ENCODE results near the gene ATP10D.

The ATP10D gene

DNA sequence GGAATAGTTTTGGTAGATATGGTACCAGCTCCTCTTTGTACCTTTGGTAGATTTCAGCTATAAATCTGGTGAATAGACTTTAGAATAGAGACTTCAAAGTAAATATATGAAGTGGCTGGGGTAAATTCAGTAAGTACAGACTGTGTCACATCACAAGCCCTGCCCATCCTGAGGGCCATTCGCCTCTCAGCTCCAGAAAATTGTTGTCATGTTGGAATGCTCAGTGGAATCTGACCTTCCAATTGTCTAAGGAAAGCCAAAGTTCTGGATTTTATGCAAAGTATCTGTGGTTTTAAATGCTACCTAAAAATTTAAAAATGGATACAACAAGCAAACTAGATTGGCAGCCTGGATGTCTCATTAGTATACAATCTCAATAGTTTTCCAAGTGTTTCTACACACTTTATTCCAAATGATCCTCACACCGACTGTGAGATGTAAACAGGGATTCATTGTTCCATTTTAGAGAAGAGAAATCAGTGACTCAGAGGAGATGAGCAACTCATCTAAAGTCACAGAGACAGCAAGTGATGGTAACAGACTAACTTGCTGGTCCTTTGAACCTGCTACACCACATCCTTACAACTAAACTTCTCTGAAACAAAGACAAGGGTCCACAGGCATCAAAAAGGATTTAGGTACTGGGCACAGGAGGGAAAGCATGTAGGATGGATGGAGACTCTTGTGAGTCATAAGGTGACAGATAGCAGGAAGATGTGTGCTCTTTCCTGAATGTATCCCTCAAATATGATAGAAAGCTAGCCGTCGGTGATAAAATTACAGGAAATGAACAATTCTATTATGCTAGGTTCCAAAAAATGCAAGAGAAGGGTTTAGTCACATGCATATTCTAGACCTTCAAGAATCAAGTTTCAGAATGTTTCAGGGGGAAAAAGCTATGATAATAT, 127.3 kb downstream of the ATP10D start:
- no peak for DNase-seq (ENCODE audit: low spot score)
- Histone ChIP-seq H3K4me3 (no peak overlapping the region), H3K27ac (no peak overlapping the region)
- no peak for TF ChIP-seq CTCF (IDR thresholded peaks at IDR 0.05)

DNA sequence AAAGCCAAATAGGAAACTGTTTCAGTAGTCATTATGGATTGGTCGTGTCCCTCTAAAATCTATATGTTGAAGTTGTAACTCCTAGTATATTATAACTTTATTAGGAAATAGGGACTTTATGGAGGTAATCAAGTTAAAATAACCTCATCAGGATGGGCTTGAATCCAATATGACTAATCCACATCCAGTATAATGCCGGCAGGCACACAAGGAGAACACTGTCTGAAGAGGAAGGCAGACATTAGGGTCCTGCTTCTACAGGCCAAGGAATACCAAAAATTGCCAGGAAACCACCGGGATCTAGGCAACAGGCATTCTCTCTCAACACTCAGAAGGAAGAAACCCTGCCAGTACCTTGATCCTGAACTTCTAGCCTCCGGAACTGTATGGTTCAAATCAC, 130.3 kb downstream of the ATP10D start:
- no peak overlapping the region for H3K27ac ChIP-seq
- DNase-seq (ENCODE audit: low spot score) = no peak
- H3K4me3 ChIP-seq = no peak overlapping the region
- no peak for TF ChIP-seq CTCF (IDR thresholded peaks at IDR 0.05)

GRCh38 chr4:47617607-47618006, 132.5 kb downstream of the ATP10D start:
- Histone ChIP-seq H3K4me3 (no peak overlapping the region), H3K27ac (no peak overlapping the region)
- no peak for TF ChIP-seq CTCF (IDR thresholded peaks at IDR 0.05)
- DNase-seq (ENCODE audit: low spot score) = no peak

- H3K27ac ChIP-seq = no peak overlapping the region
- no peak for DNase-seq (ENCODE audit: low spot score)
- TF ChIP-seq CTCF (IDR thresholded peaks at IDR 0.05) = no peak
- H3K4me3 ChIP-seq = no peak overlapping the region
These were observed 134.6 kb downstream of the ATP10D start for GRCh38 chr4:47619691-47620090.

DNA sequence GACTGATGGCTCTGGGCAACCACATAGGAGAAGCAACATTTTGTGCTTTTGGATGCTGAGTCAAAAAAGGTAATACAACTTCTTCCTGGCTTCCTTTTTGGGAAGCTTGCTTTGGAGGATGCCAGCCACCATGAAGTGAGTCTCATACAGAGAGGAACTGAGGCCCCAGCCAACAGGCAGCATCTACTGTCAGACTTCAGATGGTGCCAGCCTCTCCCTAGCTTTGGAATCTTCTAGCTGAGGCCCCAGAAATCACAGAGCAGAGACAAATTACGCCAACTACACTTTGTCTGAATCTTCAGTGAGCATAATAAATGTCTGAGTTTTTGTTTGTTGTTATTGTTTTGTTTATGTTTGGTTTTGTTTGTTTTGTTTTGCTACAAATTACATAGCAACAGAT, 136.1 kb downstream of the ATP10D start:
- DNase-seq (ENCODE audit: low spot score) = no peak
- no peak for TF ChIP-seq CTCF (IDR thresholded peaks at IDR 0.05)
- Histone ChIP-seq H3K4me3 (no peak overlapping the region), H3K27ac (no peak overlapping the region)

DNA sequence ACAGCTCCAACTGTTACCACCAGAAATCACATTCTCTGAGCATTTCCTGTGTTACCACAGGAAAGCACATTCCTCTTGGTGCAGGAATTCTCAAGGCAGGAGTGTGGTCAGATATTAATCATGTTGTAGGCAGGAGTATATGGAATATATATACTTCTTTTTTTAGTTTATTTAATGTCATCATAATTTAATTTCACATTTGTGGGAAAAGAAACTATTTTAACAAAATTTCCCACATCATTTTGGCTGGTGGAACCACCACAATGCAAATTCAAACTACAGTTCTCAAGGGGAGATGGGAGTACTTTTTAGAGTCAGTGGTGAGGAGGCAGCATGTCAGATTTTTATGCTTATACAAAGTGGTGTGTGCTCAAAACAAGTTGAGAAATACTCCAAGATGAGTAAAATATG, 139.0 kb downstream of the ATP10D start:
- no peak for TF ChIP-seq CTCF (IDR thresholded peaks at IDR 0.05)
- no peak for DNase-seq (ENCODE audit: low spot score)
- Histone ChIP-seq H3K4me3 (no peak overlapping the region), H3K27ac (no peak overlapping the region)

- no peak overlapping the region for H3K27ac ChIP-seq
- no peak for TF ChIP-seq CTCF (IDR thresholded peaks at IDR 0.05)
- DNase-seq (ENCODE audit: low spot score) = no peak
- H3K4me3 ChIP-seq = no peak overlapping the region
These were observed 146.1 kb downstream of the ATP10D start for GRCh38 chr4:47631161-47631560.
